HepG2 (cell line): ENCODE data around the gene SMIM10L1.

Experiments
- FOXP4 ChIP-seq: sonication (generic); formaldehyde crosslinking; IDR thresholded peaks from 2 replicates; pipeline ENCODE4 v1.4.0; 2020; ENCODE audit warnings: missing genetic modification reagents
- GLI4 ChIP-seq: sonication (generic); formaldehyde crosslinking; IDR thresholded peaks from 2 replicates; pipeline ENCODE4 v1.5.1; 2020; ENCODE audit warnings: missing genetic modification reagents, mild to moderate bottlenecking, moderate library complexity, borderline replicate concordance
- HNRNPUL1 ChIP-seq: fragments of 200-400 bp; formaldehyde crosslinking; IDR thresholded peaks from 2 replicates; pipeline ENCODE4 v1.6.1; 2017; ENCODE audit warnings: low read depth, mild to moderate bottlenecking, low read length, moderate library complexity
- JUND ChIP-seq: sonication (generic); formaldehyde crosslinking; IDR thresholded peaks from 2 replicates; pipeline ENCODE4 v1.8.0; 2022; ENCODE audit warnings: mild to moderate bottlenecking, missing genetic modification reagents
- SP4 ChIP-seq: sonication (generic); formaldehyde crosslinking; IDR thresholded peaks from 2 replicates; pipeline ENCODE4 v1.8.1; 2023; ENCODE audit warnings: mild to moderate bottlenecking, missing genetic modification reagents
- ZNF143 ChIP-seq: sonication (generic); formaldehyde crosslinking; IDR thresholded peaks from 2 replicates; pipeline ENCODE4 v1.4.0; 2020; ENCODE audit warnings: missing genetic modification reagents
- ZNF256 ChIP-seq: sonication (generic); formaldehyde crosslinking; conservative IDR thresholded peaks from 2 replicates; pipeline ENCODE4 v1.4.0; 2020; ENCODE audit warnings: missing genetic modification reagents
- ZNF263 ChIP-seq: sonication (generic); formaldehyde crosslinking; IDR thresholded peaks from 2 replicates; pipeline ENCODE4 v1.4.0; 2020; ENCODE audit warnings: missing genetic modification reagents
- ZNF513 ChIP-seq: sonication (generic); formaldehyde crosslinking; conservative IDR thresholded peaks from 2 replicates; pipeline ENCODE4 v1.5.0; 2020; ENCODE audit warnings: missing genetic modification reagents
- TF ChIP-seq, protein P1 (sequence below): sonication (generic); formaldehyde crosslinking; IDR thresholded peaks from 2 replicates; pipeline ENCODE4 v1.9.0; 2021; ENCODE audit warnings: mild to moderate bottlenecking, missing genetic modification reagents
- TF ChIP-seq, protein P2 (sequence below): sonication (generic); formaldehyde crosslinking; IDR thresholded peaks from 2 replicates; pipeline ENCODE4 v1.4.0; 2020; ENCODE audit warnings: missing genetic modification reagents
- TF ChIP-seq, protein P3 (sequence below): sonication (generic); formaldehyde crosslinking; IDR thresholded peaks from 2 replicates; pipeline ENCODE4 v1.8.1; 2022; ENCODE audit warnings: mild to moderate bottlenecking, missing genetic modification reagents
- TF ChIP-seq, protein P4 (sequence below): IDR thresholded peaks from 2 replicates; pipeline ENCODE4 v1.6.1; 2016; ENCODE audit warnings: mild to moderate bottlenecking

DNA sequence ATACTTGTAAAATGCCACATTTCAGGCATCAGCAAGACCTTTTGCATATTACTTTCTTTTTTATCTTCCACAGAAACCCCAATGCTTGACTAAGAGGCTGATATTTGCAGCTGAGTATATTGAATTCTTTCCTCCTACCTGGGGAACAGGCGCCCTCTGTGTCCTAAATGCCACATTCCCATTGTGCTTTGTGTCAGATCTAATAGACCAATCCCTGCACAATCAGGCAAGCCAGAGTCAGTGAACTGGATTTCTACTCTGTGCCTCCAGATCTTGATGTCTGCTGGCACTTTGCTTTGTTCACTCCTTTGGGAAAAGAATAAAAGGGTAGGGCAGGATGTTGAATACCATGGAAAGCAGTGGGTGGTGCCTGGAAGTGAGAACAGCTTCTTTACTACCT is 38.1 kb downstream of the SMIM10L1 start:
- TF ChIP-seq HNRNPUL1 = no peak
- TF ChIP-seq ZNF513 (CRISPR knock-in tag) = no peak
- no peak for TF ChIP-seq ZNF256 (CRISPR knock-in tag)
- TF ChIP-seq, protein P1, sequence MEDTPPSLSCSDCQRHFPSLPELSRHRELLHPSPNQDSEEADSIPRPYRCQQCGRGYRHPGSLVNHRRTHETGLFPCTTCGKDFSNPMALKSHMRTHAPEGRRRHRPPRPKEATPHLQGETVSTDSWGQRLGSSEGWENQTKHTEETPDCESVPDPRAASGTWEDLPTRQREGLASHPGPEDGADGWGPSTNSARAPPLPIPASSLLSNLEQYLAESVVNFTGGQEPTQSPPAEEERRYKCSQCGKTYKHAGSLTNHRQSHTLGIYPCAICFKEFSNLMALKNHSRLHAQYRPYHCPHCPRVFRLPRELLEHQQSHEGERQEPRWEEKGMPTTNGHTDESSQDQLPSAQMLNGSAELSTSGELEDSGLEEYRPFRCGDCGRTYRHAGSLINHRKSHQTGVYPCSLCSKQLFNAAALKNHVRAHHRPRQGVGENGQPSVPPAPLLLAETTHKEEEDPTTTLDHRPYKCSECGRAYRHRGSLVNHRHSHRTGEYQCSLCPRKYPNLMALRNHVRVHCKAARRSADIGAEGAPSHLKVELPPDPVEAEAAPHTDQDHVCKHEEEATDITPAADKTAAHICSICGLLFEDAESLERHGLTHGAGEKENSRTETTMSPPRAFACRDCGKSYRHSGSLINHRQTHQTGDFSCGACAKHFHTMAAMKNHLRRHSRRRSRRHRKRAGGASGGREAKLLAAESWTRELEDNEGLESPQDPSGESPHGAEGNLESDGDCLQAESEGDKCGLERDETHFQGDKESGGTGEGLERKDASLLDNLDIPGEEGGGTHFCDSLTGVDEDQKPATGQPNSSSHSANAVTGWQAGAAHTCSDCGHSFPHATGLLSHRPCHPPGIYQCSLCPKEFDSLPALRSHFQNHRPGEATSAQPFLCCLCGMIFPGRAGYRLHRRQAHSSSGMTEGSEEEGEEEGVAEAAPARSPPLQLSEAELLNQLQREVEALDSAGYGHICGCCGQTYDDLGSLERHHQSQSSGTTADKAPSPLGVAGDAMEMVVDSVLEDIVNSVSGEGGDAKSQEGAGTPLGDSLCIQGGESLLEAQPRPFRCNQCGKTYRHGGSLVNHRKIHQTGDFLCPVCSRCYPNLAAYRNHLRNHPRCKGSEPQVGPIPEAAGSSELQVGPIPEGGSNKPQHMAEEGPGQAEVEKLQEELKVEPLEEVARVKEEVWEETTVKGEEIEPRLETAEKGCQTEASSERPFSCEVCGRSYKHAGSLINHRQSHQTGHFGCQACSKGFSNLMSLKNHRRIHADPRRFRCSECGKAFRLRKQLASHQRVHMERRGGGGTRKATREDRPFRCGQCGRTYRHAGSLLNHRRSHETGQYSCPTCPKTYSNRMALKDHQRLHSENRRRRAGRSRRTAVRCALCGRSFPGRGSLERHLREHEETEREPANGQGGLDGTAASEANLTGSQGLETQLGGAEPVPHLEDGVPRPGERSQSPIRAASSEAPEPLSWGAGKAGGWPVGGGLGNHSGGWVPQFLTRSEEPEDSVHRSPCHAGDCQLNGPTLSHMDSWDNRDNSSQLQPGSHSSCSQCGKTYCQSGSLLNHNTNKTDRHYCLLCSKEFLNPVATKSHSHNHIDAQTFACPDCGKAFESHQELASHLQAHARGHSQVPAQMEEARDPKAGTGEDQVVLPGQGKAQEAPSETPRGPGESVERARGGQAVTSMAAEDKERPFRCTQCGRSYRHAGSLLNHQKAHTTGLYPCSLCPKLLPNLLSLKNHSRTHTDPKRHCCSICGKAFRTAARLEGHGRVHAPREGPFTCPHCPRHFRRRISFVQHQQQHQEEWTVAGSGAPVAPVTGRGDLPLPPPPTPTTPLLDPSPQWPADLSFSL (CRISPR knock-in tag) = no peak
- TF ChIP-seq, protein P2, sequence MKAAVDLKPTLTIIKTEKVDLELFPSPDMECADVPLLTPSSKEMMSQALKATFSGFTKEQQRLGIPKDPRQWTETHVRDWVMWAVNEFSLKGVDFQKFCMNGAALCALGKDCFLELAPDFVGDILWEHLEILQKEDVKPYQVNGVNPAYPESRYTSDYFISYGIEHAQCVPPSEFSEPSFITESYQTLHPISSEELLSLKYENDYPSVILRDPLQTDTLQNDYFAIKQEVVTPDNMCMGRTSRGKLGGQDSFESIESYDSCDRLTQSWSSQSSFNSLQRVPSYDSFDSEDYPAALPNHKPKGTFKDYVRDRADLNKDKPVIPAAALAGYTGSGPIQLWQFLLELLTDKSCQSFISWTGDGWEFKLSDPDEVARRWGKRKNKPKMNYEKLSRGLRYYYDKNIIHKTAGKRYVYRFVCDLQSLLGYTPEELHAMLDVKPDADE = no peak
- TF ChIP-seq, protein P3, sequence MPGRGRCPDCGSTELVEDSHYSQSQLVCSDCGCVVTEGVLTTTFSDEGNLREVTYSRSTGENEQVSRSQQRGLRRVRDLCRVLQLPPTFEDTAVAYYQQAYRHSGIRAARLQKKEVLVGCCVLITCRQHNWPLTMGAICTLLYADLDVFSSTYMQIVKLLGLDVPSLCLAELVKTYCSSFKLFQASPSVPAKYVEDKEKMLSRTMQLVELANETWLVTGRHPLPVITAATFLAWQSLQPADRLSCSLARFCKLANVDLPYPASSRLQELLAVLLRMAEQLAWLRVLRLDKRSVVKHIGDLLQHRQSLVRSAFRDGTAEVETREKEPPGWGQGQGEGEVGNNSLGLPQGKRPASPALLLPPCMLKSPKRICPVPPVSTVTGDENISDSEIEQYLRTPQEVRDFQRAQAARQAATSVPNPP = no peak
- no peak for TF ChIP-seq GLI4
- TF ChIP-seq, protein P4, sequence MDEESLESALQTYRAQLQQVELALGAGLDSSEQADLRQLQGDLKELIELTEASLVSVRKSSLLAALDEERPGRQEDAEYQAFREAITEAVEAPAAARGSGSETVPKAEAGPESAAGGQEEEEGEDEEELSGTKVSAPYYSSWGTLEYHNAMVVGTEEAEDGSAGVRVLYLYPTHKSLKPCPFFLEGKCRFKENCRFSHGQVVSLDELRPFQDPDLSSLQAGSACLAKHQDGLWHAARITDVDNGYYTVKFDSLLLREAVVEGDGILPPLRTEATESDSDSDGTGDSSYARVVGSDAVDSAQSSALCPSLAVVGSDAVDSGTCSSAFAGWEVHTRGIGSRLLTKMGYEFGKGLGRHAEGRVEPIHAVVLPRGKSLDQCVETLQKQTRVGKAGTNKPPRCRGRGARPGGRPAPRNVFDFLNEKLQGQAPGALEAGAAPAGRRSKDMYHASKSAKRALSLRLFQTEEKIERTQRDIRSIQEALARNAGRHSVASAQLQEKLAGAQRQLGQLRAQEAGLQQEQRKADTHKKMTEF (CRISPR knock-in tag) = no peak
- no peak for TF ChIP-seq JUND (CRISPR knock-in tag)
- TF ChIP-seq FOXP4 (CRISPR knock-in tag) = no peak
- no peak for TF ChIP-seq ZNF143
- TF ChIP-seq ZNF263 (CRISPR knock-in tag) = no peak
- TF ChIP-seq SP4 (CRISPR knock-in tag) = no peak
